Ovary (tissue), 9 donors: ENCODE measurements around the gene MSANTD4. TPM values are rescaled to one million over a fixed set of nuclear protein-coding genes. Genes with fewer than 3 reads are reported as not detected.

Experiments
- DNase-seq, 5 donors: peaks; one replicate each; pipeline ENCODE4 v3.0.0-alpha.2; 2019 to 2020
- H3K27ac ChIP-seq, 2 donors: fragments of 200-600 bp; one replicate each; pipeline versions ENCODE4 v1.5.1 to v1.8.0; 2019 to 2022
- H3K27me3 ChIP-seq: fragments of 200-600 bp; one replicate; pipeline ENCODE4 v1.8.0; 2022
- H3K36me3 ChIP-seq: fragments of 200-600 bp; sonication (generic); one replicate; pipeline ENCODE4 v1.5.1; 2019
- H3K4me1 ChIP-seq: one replicate; pipeline ENCODE4 v1.8.1; 2013; ENCODE audit warnings: mild to moderate bottlenecking, moderate library complexity; ENCODE audit not compliant: insufficient read depth
- H3K4me3 ChIP-seq: fragments of 200-600 bp; sonication (generic); one replicate; pipeline ENCODE4 v1.5.1; 2017
- H3K9me3 ChIP-seq, 2 donors: fragments of 200-600 bp in 1 of 2; sonication (generic) in 1 of 2; one replicate each; pipeline versions ENCODE4 v1.5.1 to v1.8.1; 2013 to 2019; ENCODE audit warnings: mild to moderate bottlenecking in 1 of 2, moderate library complexity in 1 of 2
- EP300 ChIP-seq: sonication (generic); formaldehyde crosslinking; IDR thresholded peaks from one replicate; pipeline ENCODE4 v1.6.1; 2017; ENCODE audit warnings: antibody characterized with exemption
- POLR2A ChIP-seq: fragments of 450-650 bp; IDR thresholded peaks from one replicate; pipeline ENCODE4 v1.6.1; 2017; ENCODE audit warnings: antibody characterized with exemption, mild to moderate bottlenecking, moderate library complexity
- WGBS, 3 donors: extraction: QIAGEN DNeasy Blood & Tissue Kit in 1 of 3; methylation state at CpG; one replicate each; pipeline versions ENCODE4 v1.1.5 to v1.1.7; 2013 to 2017; 5-methylcytosine and 5-hydroxymethylcytosine counted together
- intact Hi-C, 4 donors: fragments of 100-400 bp; cut with DNase I; formaldehyde crosslinking; loops; one replicate each; pipeline versions ENCODE4 v1.11.0 to v1.15.1; 2022 to 2023
- polyA plus RNA-seq, 2 donors: library from polyadenylated mRNA; stranded (reverse); fragments of 200-250 nt in 1 of 2; fragments of 350-450 nt in 1 of 2; fragmentation: Illumina TruSeq in 1 of 2; extraction: RNeasy Lipid Tissue Mini Kit (QIAGEN cat#74804) in 1 of 2; gene quantifications; one replicate each; pipeline ENCODE4 v1.2.3, GENCODE V29; 2013 to 2014
- total RNA-seq, 7 donors: library from RNA; depleted of rRNA in 2 of 7; stranded (reverse); fragments of >200 nt in 2 of 7; fragmentation: NEBNext Ultra II Directional in 3 of 7; extraction: Animal tissue kit (Norgen Biotek cat#: 25700) in 3 of 7; gene quantifications; one replicate each; pipeline versions ENCODE4 v1.1.0 to v1.2.4, GENCODE V29; 2016 to 2023
- TF ChIP-seq, protein P1 (sequence below), 3 donors: fragments of 450-650 bp in 2 of 3; fragments of 200-600 bp in 1 of 3; IDR thresholded peaks; one replicate each; pipeline versions ENCODE4 v1.5.1 to v1.8.0; 2016 to 2022; ENCODE audit warnings: antibody characterized with exemption in 3 of 3, mild to moderate bottlenecking in 1 of 3
- donor health status: DM: no; HTN: no; CAD: no; lungs with moderate emphysema.
- donor health status: DM: no; HTN: no; CAD: no.
- donor health status: Bipolar disorder and iron deficiency.
- donor health status: DM: yes; HTN: yes; CAD: no.
- donor health status: DM: no; HTN: no; CAD: no.
- donor health status: DM: yes; HTN: yes; CAD: no.

MSANTD4 gene
- total and polyA plus RNA-seq, 9 donors = 8.9 to 21.0 (median 16.7) TPM

DNA sequence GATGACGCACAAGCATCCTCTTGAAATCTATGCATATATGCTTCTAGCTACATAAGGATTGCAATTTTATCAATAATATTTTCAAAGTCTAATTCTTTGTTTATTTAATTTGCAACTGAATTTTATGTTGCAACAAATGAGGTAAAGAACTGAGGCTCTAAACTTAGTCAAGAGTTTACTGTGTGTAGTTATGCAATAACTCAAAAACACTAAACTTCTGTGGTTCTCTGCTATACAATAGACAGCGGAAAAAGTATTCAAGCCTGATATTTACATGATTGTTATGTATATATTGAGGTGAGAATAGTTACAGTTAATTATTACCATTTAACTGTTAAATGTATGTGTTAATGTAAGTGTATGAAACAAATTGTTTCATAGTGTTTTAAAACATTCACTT is 32.9 kb downstream of the MSANTD4 start:
- Histone ChIP-seq H3K36me3 (no peaks in the 10 kb centered on the region), H3K27me3 (no peaks in the 10 kb centered on the region), H3K4me1 (no peaks in the 10 kb centered on the region), H3K4me3 (no peak overlapping the region), H3K27ac (no peak overlapping the region), H3K9me3 (no peaks in the 10 kb centered on the region)
- intact Hi-C loops = no loop called here
- WGBS, 3 donors = 94 to 95% (median 94%) methylated on average over 2 of the region's 2 CpGs
- TF ChIP-seq POLR2A = no peak
- TF ChIP-seq EP300 = no peak
- TF ChIP-seq, protein P1, sequence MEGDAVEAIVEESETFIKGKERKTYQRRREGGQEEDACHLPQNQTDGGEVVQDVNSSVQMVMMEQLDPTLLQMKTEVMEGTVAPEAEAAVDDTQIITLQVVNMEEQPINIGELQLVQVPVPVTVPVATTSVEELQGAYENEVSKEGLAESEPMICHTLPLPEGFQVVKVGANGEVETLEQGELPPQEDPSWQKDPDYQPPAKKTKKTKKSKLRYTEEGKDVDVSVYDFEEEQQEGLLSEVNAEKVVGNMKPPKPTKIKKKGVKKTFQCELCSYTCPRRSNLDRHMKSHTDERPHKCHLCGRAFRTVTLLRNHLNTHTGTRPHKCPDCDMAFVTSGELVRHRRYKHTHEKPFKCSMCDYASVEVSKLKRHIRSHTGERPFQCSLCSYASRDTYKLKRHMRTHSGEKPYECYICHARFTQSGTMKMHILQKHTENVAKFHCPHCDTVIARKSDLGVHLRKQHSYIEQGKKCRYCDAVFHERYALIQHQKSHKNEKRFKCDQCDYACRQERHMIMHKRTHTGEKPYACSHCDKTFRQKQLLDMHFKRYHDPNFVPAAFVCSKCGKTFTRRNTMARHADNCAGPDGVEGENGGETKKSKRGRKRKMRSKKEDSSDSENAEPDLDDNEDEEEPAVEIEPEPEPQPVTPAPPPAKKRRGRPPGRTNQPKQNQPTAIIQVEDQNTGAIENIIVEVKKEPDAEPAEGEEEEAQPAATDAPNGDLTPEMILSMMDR (IDR thresholded peaks at IDR 0.05) = no peak
- DNase-seq = no peak

DNA sequence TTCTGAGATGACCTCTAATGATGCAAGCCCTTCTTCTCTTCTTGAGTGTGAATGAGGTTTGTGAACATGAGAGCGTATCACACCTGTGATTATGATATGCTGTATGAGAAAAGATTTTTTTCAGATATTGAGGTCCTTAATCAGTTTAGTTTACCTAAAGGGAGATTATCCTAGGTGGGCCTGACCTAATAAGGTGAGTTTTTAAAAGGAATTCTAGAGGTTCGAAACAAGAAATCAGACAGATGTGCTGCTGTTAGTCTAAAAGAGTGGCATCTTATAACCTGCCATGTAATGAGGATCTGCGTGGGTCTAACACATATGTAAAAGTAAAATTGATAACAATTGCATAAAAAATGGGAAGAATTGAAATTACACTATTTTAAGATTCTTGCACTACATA is 33.8 kb downstream of the MSANTD4 start:
- no peak for TF ChIP-seq EP300
- intact Hi-C loops = no loop called here
- Histone ChIP-seq H3K4me1 (no peaks in the 10 kb centered on the region), H3K9me3 (no peaks in the 10 kb centered on the region), H3K36me3 (no peaks in the 10 kb centered on the region), H3K27me3 (no peaks in the 10 kb centered on the region), H3K27ac (no peak overlapping the region), H3K4me3 (no peak overlapping the region)
- 91 to 97% (median 96%) methylated on average over 3 of the region's 3 CpGs for WGBS, 3 donors
- no peak for DNase-seq

DNA sequence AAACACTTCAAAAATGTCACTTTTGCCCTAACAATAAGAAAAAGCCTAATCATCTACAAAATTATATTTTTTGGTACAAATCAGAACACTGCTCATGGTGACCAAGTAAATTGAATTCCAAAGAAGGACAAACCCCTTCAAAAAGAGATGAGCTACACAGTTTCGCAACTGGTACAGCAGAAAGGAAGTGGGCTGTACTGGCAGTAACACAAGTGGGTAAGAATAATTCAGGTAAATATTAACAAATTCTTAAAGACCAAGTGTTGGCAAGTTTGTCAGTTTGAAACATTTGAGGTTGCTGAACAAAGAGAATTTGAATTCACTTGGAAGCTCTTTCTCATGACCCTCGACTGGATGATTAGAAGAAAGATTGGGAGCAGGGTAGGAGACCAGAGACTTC is 35.5 kb downstream of the MSANTD4 start:
- no peak overlapping the region for H3K4me3 ChIP-seq
- no peaks in the 10 kb centered on the region for H3K27me3 ChIP-seq
- H3K9me3 ChIP-seq = no peaks in the 10 kb centered on the region
- TF ChIP-seq POLR2A (no peak), EP300 (no peak)
- TF ChIP-seq, protein P1 (IDR thresholded peaks at IDR 0.05) = no peak
- H3K27ac ChIP-seq = no peak overlapping the region
- no peaks in the 10 kb centered on the region for H3K4me1 ChIP-seq
- intact Hi-C loops = no loop called here
- H3K36me3 ChIP-seq = no peaks in the 10 kb centered on the region
- no peak for DNase-seq
- 86 to 91% (median 90%) methylated on average over 2 of the region's 2 CpGs for WGBS, 3 donors

DNA sequence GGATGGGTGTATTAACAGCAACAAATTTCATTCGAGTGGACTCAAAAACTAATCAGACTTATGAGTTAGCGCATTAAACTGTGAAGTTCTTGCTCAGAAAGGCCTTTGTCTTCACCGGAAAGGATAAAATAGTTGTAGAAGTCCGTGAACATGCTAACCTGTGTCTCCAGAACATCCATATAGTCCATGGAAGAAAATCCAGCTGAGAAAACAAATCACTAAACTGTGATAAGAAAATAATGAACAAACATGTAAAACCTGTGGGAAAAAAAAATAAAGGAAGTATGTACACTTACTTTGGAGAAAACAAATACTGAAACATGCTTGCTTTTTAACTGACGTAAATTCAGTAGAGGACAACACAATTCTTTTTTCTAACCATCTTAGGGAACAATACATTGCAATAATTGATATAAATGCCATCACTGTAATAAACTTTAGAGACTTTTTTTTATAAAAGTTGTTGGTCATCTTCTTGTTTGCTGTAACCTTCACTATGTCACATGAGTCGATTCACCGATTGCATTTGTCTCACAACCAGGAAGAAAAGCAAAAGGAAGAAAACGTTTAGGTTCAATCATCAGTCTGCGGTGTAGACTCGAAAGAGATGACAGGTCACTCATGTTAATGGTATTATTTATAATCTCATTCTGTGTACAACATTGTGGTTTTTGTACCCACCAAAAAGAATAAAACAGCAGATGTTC is 41.9 kb downstream of the MSANTD4 start:
- WGBS, 3 donors = 92 to 94% (median 93%) methylated on average over 10 of the region's 10 CpGs
- no peak overlapping the region for H3K27ac ChIP-seq
- no peaks in the 10 kb centered on the region for H3K4me1 ChIP-seq
- H3K9me3 ChIP-seq = no peaks in the 10 kb centered on the region
- H3K27me3 ChIP-seq = no peaks in the 10 kb centered on the region
- intact Hi-C loops = no loop called here
- DNase-seq = no peak
- H3K36me3 ChIP-seq = no peaks in the 10 kb centered on the region
- TF ChIP-seq, protein P1 (IDR thresholded peaks at IDR 0.05) = no peak
- TF ChIP-seq EP300 = no peak
- TF ChIP-seq POLR2A = no peak
- no peak overlapping the region for H3K4me3 ChIP-seq

DNA sequence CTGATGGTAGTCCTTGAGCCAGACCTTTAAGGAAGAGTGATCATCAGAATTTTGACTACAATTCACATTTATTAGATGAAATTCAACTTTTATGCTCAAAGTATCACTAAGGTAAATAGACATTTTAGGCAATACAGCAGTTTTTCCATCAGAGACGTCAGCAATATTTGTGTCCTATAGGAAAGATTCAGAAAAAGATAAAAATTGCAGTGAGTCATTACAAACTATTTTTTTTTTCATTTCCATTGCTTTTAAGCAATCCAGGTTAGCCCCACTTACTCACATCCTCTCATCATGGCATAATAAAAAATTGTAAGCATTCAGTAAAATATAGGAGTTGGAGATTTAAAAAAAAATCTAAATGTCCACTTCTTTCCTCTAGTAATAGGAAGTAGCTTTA is 46.9 kb downstream of the MSANTD4 start:
- Histone ChIP-seq H3K9me3 (no peaks in the 10 kb centered on the region), H3K4me1 (no peaks in the 10 kb centered on the region), H3K36me3 (no peaks in the 10 kb centered on the region), H3K27ac (no peak overlapping the region), H3K27me3 (no peaks in the 10 kb centered on the region), H3K4me3 (no peak overlapping the region)
- no peak for DNase-seq
- intact Hi-C loops = no loop called here
- WGBS, 3 donors = 68 to 72% (median 69%) methylated on average over 1 of the region's 1 CpG
- TF ChIP-seq, protein P1 (IDR thresholded peaks at IDR 0.05) = no peak
- TF ChIP-seq POLR2A (no peak), EP300 (no peak)
